DMS153 (cell line): Measurements from ENCODE around the gene PPP2R3A.
"Not testable (repeated sequence)": the region's sequence is repeated elsewhere in the genome, so short reads cannot be mapped to it uniquely, and the experiment has no call there.

Experiments used
- DNase-seq: peaks from one replicate; lab custom pipeline; 2025; lab: John Stamatoyannopoulos, UW

The PPP2R3A gene, protein sequence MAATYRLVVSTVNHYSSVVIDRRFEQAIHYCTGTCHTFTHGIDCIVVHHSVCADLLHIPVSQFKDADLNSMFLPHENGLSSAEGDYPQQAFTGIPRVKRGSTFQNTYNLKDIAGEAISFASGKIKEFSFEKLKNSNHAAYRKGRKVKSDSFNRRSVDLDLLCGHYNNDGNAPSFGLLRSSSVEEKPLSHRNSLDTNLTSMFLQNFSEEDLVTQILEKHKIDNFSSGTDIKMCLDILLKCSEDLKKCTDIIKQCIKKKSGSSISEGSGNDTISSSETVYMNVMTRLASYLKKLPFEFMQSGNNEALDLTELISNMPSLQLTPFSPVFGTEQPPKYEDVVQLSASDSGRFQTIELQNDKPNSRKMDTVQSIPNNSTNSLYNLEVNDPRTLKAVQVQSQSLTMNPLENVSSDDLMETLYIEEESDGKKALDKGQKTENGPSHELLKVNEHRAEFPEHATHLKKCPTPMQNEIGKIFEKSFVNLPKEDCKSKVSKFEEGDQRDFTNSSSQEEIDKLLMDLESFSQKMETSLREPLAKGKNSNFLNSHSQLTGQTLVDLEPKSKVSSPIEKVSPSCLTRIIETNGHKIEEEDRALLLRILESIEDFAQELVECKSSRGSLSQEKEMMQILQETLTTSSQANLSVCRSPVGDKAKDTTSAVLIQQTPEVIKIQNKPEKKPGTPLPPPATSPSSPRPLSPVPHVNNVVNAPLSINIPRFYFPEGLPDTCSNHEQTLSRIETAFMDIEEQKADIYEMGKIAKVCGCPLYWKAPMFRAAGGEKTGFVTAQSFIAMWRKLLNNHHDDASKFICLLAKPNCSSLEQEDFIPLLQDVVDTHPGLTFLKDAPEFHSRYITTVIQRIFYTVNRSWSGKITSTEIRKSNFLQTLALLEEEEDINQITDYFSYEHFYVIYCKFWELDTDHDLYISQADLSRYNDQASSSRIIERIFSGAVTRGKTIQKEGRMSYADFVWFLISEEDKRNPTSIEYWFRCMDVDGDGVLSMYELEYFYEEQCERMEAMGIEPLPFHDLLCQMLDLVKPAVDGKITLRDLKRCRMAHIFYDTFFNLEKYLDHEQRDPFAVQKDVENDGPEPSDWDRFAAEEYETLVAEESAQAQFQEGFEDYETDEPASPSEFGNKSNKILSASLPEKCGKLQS (N-terminal part only)

GRCh38 chr3:135965506-135966270 is at the start of gene PPP2R3A:
Gene PPP2R3A (plus strand): TSS chr3:135965728. CDS start chr3:136001499, 35,771 bp downstream.
- peak; percentile 50 for DNase-seq

GRCh38 chr3:135916310-135916709 is 49.2 kb upstream of the PPP2R3A start:
- DNase-seq: no peak

GRCh38 chr3:135917076-135917475 is 48.5 kb upstream of the PPP2R3A start:
- no peak for DNase-seq

- DNase-seq: no peak
These were observed 47.5 kb upstream of the PPP2R3A start for GRCh38 chr3:135917927-135918597.

GRCh38 chr3:135918600-135918999 is 46.9 kb upstream of the PPP2R3A start:
- DNase-seq: no peak

DNA sequence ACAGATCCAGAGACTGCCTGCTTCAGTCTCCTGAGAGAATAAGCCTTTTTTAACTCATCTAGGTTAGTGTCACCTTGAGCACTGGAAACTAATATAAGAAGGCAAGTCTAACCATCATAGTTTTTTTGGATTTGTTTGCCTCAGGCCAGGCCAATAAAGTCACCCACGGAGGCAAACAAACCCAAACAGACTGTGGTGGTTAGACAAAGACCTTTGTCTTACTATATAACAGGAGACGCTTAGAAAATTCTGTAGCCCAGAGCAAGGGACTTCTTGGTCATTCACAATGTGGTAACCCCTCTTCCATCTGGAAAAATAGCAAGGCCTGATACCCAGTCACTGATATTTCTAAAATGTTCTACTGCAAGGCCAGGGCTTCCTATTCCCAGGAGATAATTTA is 45.3 kb upstream of the PPP2R3A start:
- no peak for DNase-seq

DNA sequence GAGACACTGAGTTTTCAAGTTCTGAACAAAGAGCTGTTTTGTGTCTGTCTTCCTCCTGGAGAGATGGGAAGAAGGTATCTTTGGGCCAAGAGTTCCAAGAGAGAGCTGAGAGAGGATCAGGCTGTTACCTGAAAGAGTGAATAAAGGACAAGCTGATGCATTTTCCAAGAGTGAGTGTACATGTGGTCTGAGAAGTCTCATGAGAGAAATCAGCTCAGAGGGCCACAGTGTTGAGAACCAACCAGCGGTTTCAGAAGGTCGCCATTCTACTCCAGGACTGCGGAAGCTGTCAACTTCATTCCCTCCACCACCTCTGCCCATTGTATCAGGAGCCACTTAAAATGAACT is 42.7 kb upstream of the PPP2R3A start:
- no peak for DNase-seq

- no peak for DNase-seq
These were observed 41.0 kb upstream of the PPP2R3A start for GRCh38 chr3:135924506-135924905.

- DNase-seq: no peak
These were observed 38.9 kb upstream of the PPP2R3A start for GRCh38 chr3:135926664-135927063.

GRCh38 chr3:135927155-135927554 is 38.4 kb upstream of the PPP2R3A start:
- no peak for DNase-seq

- no peak for DNase-seq
These were observed 35.9 kb upstream of the PPP2R3A start for GRCh38 chr3:135929670-135930069.

GRCh38 chr3:135930255-135930654 is 35.3 kb upstream of the PPP2R3A start:
- no peak for DNase-seq

GRCh38 chr3:135935171-135935570 is 30.4 kb upstream of the PPP2R3A start:
- DNase-seq: not testable (repeated sequence)

DNA sequence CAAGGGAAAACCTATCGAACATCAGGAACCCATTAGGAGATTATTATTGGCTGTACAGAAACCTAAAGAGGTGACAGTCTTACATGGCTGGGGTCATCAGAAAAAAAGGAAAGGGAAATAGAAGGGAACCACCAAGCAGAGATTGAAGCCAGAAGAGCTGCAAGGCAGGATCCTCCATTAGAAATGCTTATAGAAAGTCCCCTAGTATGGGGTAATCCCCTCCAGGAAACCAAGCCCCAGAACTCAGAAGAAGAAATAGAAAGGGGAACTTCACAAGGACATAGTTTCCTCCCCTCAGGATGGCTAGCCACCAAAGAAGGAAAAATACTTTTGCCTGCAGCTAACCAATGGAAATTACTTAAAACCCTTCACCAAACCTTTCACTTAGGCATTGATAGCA is 27.8 kb upstream of the PPP2R3A start:
- DNase-seq: not testable (repeated sequence)

GRCh38 chr3:135944831-135945230 is 20.7 kb upstream of the PPP2R3A start:
- no peak for DNase-seq

- no peak for DNase-seq
These were observed 14.6 kb upstream of the PPP2R3A start for GRCh38 chr3:135950941-135951340.

- no peak for DNase-seq
These were observed 1.2 kb upstream of the PPP2R3A start for GRCh38 chr3:135964160-135964955.

- DNase-seq: no peak
These were observed 411 bp upstream of the PPP2R3A start for GRCh38 chr3:135965129-135965505.

DNA sequence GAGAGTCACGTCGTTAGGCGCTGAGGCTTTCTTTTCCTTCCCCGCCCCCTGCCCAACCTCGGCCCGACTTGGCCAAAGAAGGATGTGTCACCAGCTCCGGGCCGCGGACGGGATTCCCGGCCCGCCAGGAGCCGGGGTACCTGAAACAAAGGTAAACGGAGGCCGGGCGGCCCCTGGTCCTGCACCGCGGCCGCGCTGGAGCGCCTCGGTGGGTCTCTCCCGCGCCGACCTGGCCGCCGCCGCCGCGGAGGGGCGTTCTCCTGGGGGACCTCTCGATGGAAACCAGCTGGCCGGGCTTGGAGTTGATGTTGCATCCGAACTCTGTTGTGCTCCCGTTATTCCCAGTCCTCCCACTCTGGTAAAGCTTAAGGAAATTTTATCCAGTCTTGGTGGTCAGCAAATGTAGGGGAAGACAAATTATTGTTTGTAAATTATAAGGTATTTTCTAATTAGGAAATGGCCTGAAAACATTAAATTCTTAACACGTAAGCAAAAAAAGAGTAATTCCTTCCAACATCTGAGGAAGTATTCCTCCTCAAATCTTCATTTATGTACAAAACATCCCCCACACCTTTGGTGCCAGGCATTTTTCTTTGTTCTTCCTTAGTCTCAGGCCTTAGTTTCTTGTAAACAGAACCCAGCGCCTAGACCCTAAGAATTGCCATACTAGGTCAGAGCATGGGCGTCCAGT is 888 bp downstream of the PPP2R3A start:
- DNase-seq: no peak

DNA sequence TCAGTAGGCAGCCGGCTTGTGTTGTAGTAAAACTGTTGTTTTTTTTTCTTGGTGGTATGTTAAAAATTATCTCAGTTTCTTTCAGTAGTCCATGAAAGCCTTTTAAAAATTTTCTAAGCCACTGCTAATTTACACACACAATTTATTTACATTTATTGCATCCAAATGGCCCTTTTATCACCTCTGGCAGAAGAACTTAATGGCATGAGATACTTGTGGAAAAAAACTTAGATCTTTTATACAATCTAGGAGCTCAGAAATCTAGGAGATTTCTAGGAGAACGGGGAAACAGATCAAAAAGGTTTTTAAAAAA is 1.4 kb downstream of the PPP2R3A start:
- DNase-seq: no peak
